Left renal pelvis (tissue), 4 donors: ENCODE results near the gene SUSD5. TPM values are rescaled to one million over a fixed set of nuclear protein-coding genes. Genes with fewer than 3 reads are reported as not detected.
A peak's percentile ranks its signal among the peaks of the same experiment; 100 is the strongest.
"Not testable (repeated sequence)": the region's sequence is repeated elsewhere in the genome, so short reads cannot be mapped to it uniquely, and the experiment has no call there.

Experiments used
- DNase-seq, 4 donors: peaks; one replicate each; pipeline ENCODE4 v3.0.0-alpha.2; 2013; ENCODE audit warnings: low read depth in 4 of 4, low spot score in 3 of 4
- polyA plus RNA-seq, 4 donors: library from polyadenylated mRNA; unstranded; fragments of 120-200 nt; gene quantifications; one replicate each; pipeline ENCODE4 v1.2.1, GENCODE V29; 2013; ENCODE audit not compliant: insufficient read length in 4 of 4

SUSD5 gene
- polyA plus RNA-seq, 4 donors: 4.1 to 53.4 (median 8.4) TPM

GRCh38 chr3:33196538-33196937, 22.1 kb downstream of the SUSD5 start:
- no peak for DNase-seq

- DNase-seq: no peak
Measured at GRCh38 chr3:33194303-33194702, 24.3 kb downstream of the SUSD5 start.

- DNase-seq: no peak
Measured at GRCh38 chr3:33187368-33187634, 31.3 kb downstream of the SUSD5 start.

GRCh38 chr3:33186524-33187367, 31.9 kb downstream of the SUSD5 start:
- no peak for DNase-seq

- DNase-seq: no peak
Measured at GRCh38 chr3:33184863-33185262, 33.7 kb downstream of the SUSD5 start.

GRCh38 chr3:33181641-33182040, 37.0 kb downstream of the SUSD5 start:
- DNase-seq: not testable (repeated sequence)

- DNase-seq: no peak
Measured at GRCh38 chr3:33181229-33181628, 37.4 kb downstream of the SUSD5 start.

- no peak for DNase-seq
Measured at GRCh38 chr3:33179132-33179531, 39.5 kb downstream of the SUSD5 start.

- DNase-seq: peak in 1 of 4 donors; percentile 7
Measured at GRCh38 chr3:33174711-33175414, 43.7 kb downstream of the SUSD5 start.

- DNase-seq: no peak
Measured at GRCh38 chr3:33174095-33174494, 44.5 kb downstream of the SUSD5 start.

GRCh38 chr3:33173672-33174071, 44.9 kb downstream of the SUSD5 start:
- DNase-seq: no peak

GRCh38 chr3:33173103-33173502, 45.5 kb downstream of the SUSD5 start:
- DNase-seq: no peak

- no peak for DNase-seq
Measured at GRCh38 chr3:33171580-33171979, 47.0 kb downstream of the SUSD5 start.

GRCh38 chr3:33170531-33170930, 48.1 kb downstream of the SUSD5 start:
- DNase-seq: no peak

- DNase-seq: no peak
Measured at GRCh38 chr3:33167716-33168336, 50.8 kb downstream of the SUSD5 start.

GRCh38 chr3:33167284-33167683, 51.3 kb downstream of the SUSD5 start:
- DNase-seq: no peak

- DNase-seq: no peak
Measured at GRCh38 chr3:33166095-33166494, 52.5 kb downstream of the SUSD5 start.

GRCh38 chr3:33165372-33165771, 53.2 kb downstream of the SUSD5 start:
- no peak for DNase-seq

GRCh38 chr3:33162621-33163020, 56.0 kb downstream of the SUSD5 start:
- not testable (repeated sequence) for DNase-seq

- DNase-seq: no peak
Measured at GRCh38 chr3:33159981-33160380, 58.6 kb downstream of the SUSD5 start.

GRCh38 chr3:33159234-33159633, 59.4 kb downstream of the SUSD5 start:
- DNase-seq: no peak

- DNase-seq: no peak
Measured at GRCh38 chr3:33155301-33155700, 63.3 kb downstream of the SUSD5 start.
